K562 (cell line): ENCODE data around the gene TP53RK. TPM values are rescaled to one million over a fixed set of nuclear protein-coding genes. Genes with fewer than 3 reads are reported as not detected.

Experiments used
- ARID3A ChIP-seq: IDR thresholded peaks from 2 replicates; pipeline ENCODE4 v1.6.1; 2012; ENCODE audit warnings: low read depth, low read length, improper control_type of control experiment, borderline replicate concordance
- ATF4 ChIP-seq: fragments of 450-650 bp; formaldehyde crosslinking; IDR thresholded peaks from 2 replicates; pipeline ENCODE4 v1.4.0; 2022; ENCODE audit warnings: mild to moderate bottlenecking, moderate library complexity
- ATF7 ChIP-seq: fragments of 450-650 bp; IDR thresholded peaks from 2 replicates; pipeline ENCODE4 v1.7.1; 2014; ENCODE audit warnings: mild to moderate bottlenecking, moderate library complexity
- CEBPG ChIP-seq, 3 experiments: fragments of 200-800 bp in 1 of 3; sonication (Bioruptor generic) in 1 of 3; sonication (generic) in 1 of 3; formaldehyde crosslinking in 1 of 3; IDR thresholded peaks in 2 of 3; conservative IDR thresholded peaks in 1 of 3; 2 replicates each; pipeline versions ENCODE4 v1.6.1 to v1.8.0; 2016 to 2022; ENCODE audit warnings: missing compliant biosample characterization in 2 of 3, missing genetic modification characterization in 2 of 3, mild to moderate bottlenecking in 1 of 3, missing genetic modification reagents in 1 of 3
- CHD2 ChIP-seq: IDR thresholded peaks from 2 replicates; pipeline ENCODE4 v1.6.1; 2011; ENCODE audit warnings: low read depth, low read length
- CREB5 ChIP-seq: fragments of 250-450 bp; sonication (Bioruptor Pico); IDR thresholded peaks from 2 replicates; pipeline ENCODE4 v1.5.0; 2020; ENCODE audit warnings: mild to moderate bottlenecking
- CXXC5 ChIP-seq: fragments of 250-450 bp; sonication (Bioruptor Pico); IDR thresholded peaks from 2 replicates; pipeline ENCODE4 v1.8.0; 2022; ENCODE audit warnings: inconsistent platforms, mild to moderate bottlenecking, moderate library complexity
- DNMT1 ChIP-seq: fragments of 450-650 bp; IDR thresholded peaks from 2 replicates; pipeline ENCODE4 v1.6.1; 2016; ENCODE audit warnings: antibody characterized with exemption, mild to moderate bottlenecking
- DPF2 ChIP-seq: fragments of 450-650 bp; IDR thresholded peaks from 2 replicates; pipeline ENCODE4 v1.6.1; 2016
- MCM3 ChIP-seq: fragments of 450-650 bp; IDR thresholded peaks from 2 replicates; pipeline ENCODE4 v1.6.1; 2016
- MXI1 ChIP-seq: IDR thresholded peaks from 2 replicates; pipeline ENCODE4 v1.6.1; 2011; ENCODE audit warnings: low read depth, mild to moderate bottlenecking, improper control_type of control experiment, low read length
- NCOA6 ChIP-seq: fragments of 450-650 bp; IDR thresholded peaks from 2 replicates; pipeline ENCODE4 v1.6.1; 2017; ENCODE audit warnings: mild to moderate bottlenecking
- NFYB ChIP-seq: IDR thresholded peaks from 2 replicates; pipeline ENCODE4 v1.6.1; 2011; ENCODE audit warnings: mild to moderate bottlenecking, moderate library complexity; ENCODE audit not compliant: insufficient read length; ENCODE audit errors: extremely low read depth
- NRF1 ChIP-seq, 2 experiments: fragments of 450-650 bp; IDR thresholded peaks in 1 of 2; conservative IDR thresholded peaks in 1 of 2; 2 replicates each; pipeline ENCODE4 v1.6.1; 2014; ENCODE audit warnings: mild to moderate bottlenecking in 2 of 2
- PCBP2 ChIP-seq: fragments of 200-400 bp; formaldehyde crosslinking; IDR thresholded peaks from 2 replicates; pipeline ENCODE4 v1.6.1; 2018; ENCODE audit warnings: low read length, low read depth, mild to moderate bottlenecking, moderate library complexity; ENCODE audit not compliant: poor library complexity, severe bottlenecking
- PREB ChIP-seq: sonication (generic); formaldehyde crosslinking; IDR thresholded peaks from 2 replicates; pipeline ENCODE4 v1.8.1; 2023; ENCODE audit warnings: mild to moderate bottlenecking, missing genetic modification reagents
- PTRF ChIP-seq: fragments of 450-650 bp; IDR thresholded peaks from 2 replicates; pipeline ENCODE4 v1.6.1; 2016; ENCODE audit warnings: mild to moderate bottlenecking, missing genetic modification characterization, missing compliant biosample characterization
- SNRNP70 ChIP-seq: fragments of 200-400 bp; formaldehyde crosslinking; optimal IDR thresholded peaks from 2 replicates; pipeline ENCODE3; 2017; ENCODE audit warnings: low read depth, low read length
- USF1 ChIP-seq: sonication (generic); formaldehyde crosslinking; IDR thresholded peaks from 2 replicates; pipeline ENCODE4 v1.9.0; 2022; ENCODE audit warnings: mild to moderate bottlenecking, missing genetic modification reagents
- ZBTB17 ChIP-seq: fragments of 450-650 bp; formaldehyde crosslinking; IDR thresholded peaks from 2 replicates; pipeline ENCODE4 v1.4.0; 2020; ENCODE audit warnings: mild to moderate bottlenecking
- ZNF133 ChIP-seq: fragments of 250-450 bp; sonication (Bioruptor Pico); IDR thresholded peaks from 2 replicates; pipeline ENCODE4 v1.4.0; 2020; ENCODE audit warnings: mild to moderate bottlenecking
- ZNF324 ChIP-seq: fragments of 250-450 bp; sonication (Bioruptor Pico); IDR thresholded peaks from 2 replicates; pipeline ENCODE4 v1.4.0; 2020; ENCODE audit warnings: mild to moderate bottlenecking
- ZNF512 ChIP-seq: IDR thresholded peaks from 2 replicates; pipeline ENCODE4 v1.6.1; 2016; ENCODE audit warnings: missing genetic modification characterization, missing compliant biosample characterization
- polyA plus RNA-seq, 8 experiments: library from polyadenylated mRNA; depleted of rRNA in 4 of 8; stranded (reverse) in 5 of 8; unstranded in 3 of 8; fragments of >200 nt; fragmentation: Nextera tagmentation in 2 of 8; fragmentation: Illumina TruSeq in 1 of 8; extraction: Ambion mirVana in 2 of 8; extraction: Trizol in 1 of 8; gene quantifications; 2 replicates each; pipeline versions ENCODE4 v1.2.1 to v1.2.3, GENCODE V29; 2011 to 2014; ENCODE audit warnings: inconsistent platforms in 1 of 8, missing spikeins in 1 of 8
- total RNA-seq, 7 experiments: library from RNA; depleted of rRNA in 6 of 7; stranded (reverse); fragments of >200 nt in 6 of 7; fragmentation: Illumina TruSeq in 2 of 7; extraction: Trizol in 2 of 7; gene quantifications; 2 replicates each; pipeline versions ENCODE4 v1.2.1 to v1.2.3, GENCODE V29; 2011 to 2021; ENCODE audit warnings: low replicate concordance in 1 of 7

TP53RK gene
- total and polyA plus RNA-seq, 9 of the 15 experiments (the other 6 are each of a cell fraction or from before 2014, with no cell fraction given): 2.9 to 43.5 (median 17.2) TPM

GRCh38 chr20:46649650-46649949 lies 39.6 kb downstream of the TP53RK start (continued):
- TF ChIP-seq ARID3A (peak; percentile 32; the same call in 1 of the 2 replicates), DPF2 (peak; percentile 8; the same call in 1 of the 2 replicates), CEBPG (CRISPR knock-in tag; IDR thresholded peaks at IDR 0.05) (no peak), CEBPG (tag; conservative IDR thresholded peaks at IDR 0.05 in 1 of 2, IDR thresholded peaks at IDR 0.05 in 1 of 2) (no peak; a peak in 1 of 4 replicates), PREB (CRISPR knock-in tag) (no peak), ZNF512 (tag) (no peak), CXXC5 (CRISPR knock-in tag) (no peak), NFYB (peak; percentile 9), ZNF324 (CRISPR knock-in tag) (no peak), NCOA6 (no peak), ATF4 (CRISPR knock-in tag) (no peak), ATF7 (peak; percentile 77; the same call in 1 of the 2 replicates), ZBTB17 (no peak), ZNF133 (CRISPR knock-in tag) (no peak), PTRF (no peak), NRF1 (conservative IDR thresholded peaks at IDR 0.05 in 1 of 2, IDR thresholded peaks at IDR 0.05 in 1 of 2) (0 out of 4 replicates have a peak, but pooled peaks of 1 of the 2 experiments have one; percentile 5), CREB5 (CRISPR knock-in tag) (no peak), MCM3 (no peak), SNRNP70 (no peak), MXI1 (no peak), USF1 (CRISPR knock-in tag) (no peak), DNMT1 (no peak), CHD2 (no peak), PCBP2 (no peak)
